KMS-11 (cell line): ENCODE measurements around the gene ARGLU1.

ENCODE experiments used
- H2AFZ ChIP-seq: fragments of 200-600 bp; sonication (generic); 2 replicates; pipeline ENCODE4 v1.6.1; 2016; ENCODE audit warnings: antibody characterized with exemption, mixed run types, low read depth
- H3K27ac ChIP-seq: fragments of 200-600 bp; sonication (generic); 2 replicates; pipeline ENCODE4 v1.6.1; 2016; ENCODE audit warnings: mild to moderate bottlenecking, mixed run types
- H3K27me3 ChIP-seq: fragments of 200-600 bp; sonication (generic); 2 replicates; pipeline ENCODE4 v1.6.1; 2017; ENCODE audit warnings: mild to moderate bottlenecking, low read depth, mixed run types, moderate library complexity; ENCODE audit not compliant: insufficient read depth
- H3K36me3 ChIP-seq: fragments of 200-600 bp; sonication (generic); 2 replicates; pipeline ENCODE4 v1.6.1; 2017; ENCODE audit warnings: mild to moderate bottlenecking, mixed run types; ENCODE audit not compliant: insufficient read depth
- H3K4me1 ChIP-seq: fragments of 200-600 bp; sonication (generic); 2 replicates; pipeline ENCODE4 v1.6.1; 2016; ENCODE audit warnings: mild to moderate bottlenecking, low read depth, mixed run types; ENCODE audit not compliant: poor library complexity, severe bottlenecking
- H3K4me2 ChIP-seq: fragments of 200-600 bp; sonication (generic); 2 replicates; pipeline ENCODE4 v1.7.0; 2016; ENCODE audit warnings: mild to moderate bottlenecking, mixed run types
- H3K4me3 ChIP-seq: fragments of 200-600 bp; sonication (generic); IDR thresholded peaks from 2 replicates; pipeline ENCODE4 v1.6.1; 2017; ENCODE audit warnings: low read depth, low read length, mixed read lengths; ENCODE audit not compliant: insufficient read depth
- H3K79me2 ChIP-seq: fragments of 200-600 bp; sonication (generic); 2 replicates; pipeline ENCODE4 v1.6.1; 2016; ENCODE audit warnings: low read depth, mixed run types; ENCODE audit not compliant: insufficient read depth
- H3K9ac ChIP-seq: fragments of 200-600 bp; sonication (generic); 2 replicates; pipeline ENCODE4 v1.6.1; 2016; ENCODE audit warnings: mild to moderate bottlenecking, mixed run types
- H4K20me1 ChIP-seq: fragments of 200-600 bp; sonication (generic); 2 replicates; pipeline ENCODE4 v1.6.1; 2016; ENCODE audit warnings: mild to moderate bottlenecking, mixed run types; ENCODE audit not compliant: insufficient read depth
- TF ChIP-seq, protein P1 (sequence below): fragments of 200-600 bp; sonication (generic); conservative IDR thresholded peaks from 2 replicates; pipeline ENCODE4 v1.6.1; 2017; ENCODE audit warnings: low read depth, mild to moderate bottlenecking, antibody characterized with exemption, low read length, moderate library complexity, mixed read lengths

The ARGLU1 gene

DNA sequence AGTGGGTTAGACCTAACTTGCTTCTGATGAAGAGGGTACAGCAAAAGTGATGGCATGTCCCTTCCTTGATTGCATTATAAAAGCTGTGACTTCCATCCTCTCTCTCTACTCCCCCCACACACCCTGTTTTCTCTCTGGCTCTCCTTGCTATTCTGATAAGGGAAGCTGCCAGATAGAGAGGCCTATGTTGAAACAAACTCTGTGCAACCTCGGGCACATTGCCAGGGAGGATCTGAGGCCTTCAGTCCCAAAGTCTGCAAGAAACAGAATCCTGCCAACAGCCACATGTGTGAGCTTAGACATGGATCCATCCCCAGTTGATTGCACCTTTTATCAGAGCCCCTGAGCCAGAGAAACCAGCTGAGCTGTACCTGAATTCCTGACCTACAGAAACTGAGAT, 44.8 kb upstream of the ARGLU1 start:
- no peak overlapping the region for H3K9ac ChIP-seq
- H2AFZ ChIP-seq, result no peak overlapping the region
- H3K4me3 ChIP-seq, result no peak overlapping the region
- H3K4me2 ChIP-seq, result no peak overlapping the region
- H3K36me3 ChIP-seq, result no peaks in the 10 kb centered on the region
- H3K79me2 ChIP-seq, result no peaks in the 10 kb centered on the region
- TF ChIP-seq, protein P1, sequence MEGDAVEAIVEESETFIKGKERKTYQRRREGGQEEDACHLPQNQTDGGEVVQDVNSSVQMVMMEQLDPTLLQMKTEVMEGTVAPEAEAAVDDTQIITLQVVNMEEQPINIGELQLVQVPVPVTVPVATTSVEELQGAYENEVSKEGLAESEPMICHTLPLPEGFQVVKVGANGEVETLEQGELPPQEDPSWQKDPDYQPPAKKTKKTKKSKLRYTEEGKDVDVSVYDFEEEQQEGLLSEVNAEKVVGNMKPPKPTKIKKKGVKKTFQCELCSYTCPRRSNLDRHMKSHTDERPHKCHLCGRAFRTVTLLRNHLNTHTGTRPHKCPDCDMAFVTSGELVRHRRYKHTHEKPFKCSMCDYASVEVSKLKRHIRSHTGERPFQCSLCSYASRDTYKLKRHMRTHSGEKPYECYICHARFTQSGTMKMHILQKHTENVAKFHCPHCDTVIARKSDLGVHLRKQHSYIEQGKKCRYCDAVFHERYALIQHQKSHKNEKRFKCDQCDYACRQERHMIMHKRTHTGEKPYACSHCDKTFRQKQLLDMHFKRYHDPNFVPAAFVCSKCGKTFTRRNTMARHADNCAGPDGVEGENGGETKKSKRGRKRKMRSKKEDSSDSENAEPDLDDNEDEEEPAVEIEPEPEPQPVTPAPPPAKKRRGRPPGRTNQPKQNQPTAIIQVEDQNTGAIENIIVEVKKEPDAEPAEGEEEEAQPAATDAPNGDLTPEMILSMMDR, result no peak
- no peaks in the 10 kb centered on the region for H3K27me3 ChIP-seq
- H3K27ac ChIP-seq, result no peak overlapping the region
- H3K4me1 ChIP-seq, result no peaks in the 10 kb centered on the region
- H4K20me1 ChIP-seq, result no peaks in the 10 kb centered on the region

DNA sequence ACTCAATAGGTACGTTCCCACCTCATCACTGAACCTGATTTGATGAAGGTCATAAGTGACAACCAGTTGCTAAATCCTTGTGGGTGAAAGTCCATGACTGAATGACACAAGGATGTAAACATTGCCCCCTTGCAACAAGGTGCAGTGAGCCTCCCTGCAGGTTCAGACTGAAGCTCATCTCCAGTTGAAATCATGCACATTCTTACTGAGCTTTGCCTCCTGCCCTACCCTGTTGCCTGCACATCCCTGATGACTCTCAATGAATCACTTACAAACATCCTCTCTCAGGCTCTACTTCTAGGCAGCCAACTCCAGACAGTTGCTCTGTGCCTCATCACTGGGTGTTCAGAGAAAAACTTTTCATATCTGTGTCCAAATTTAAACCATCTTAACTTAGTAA, 42.5 kb upstream of the ARGLU1 start:
- Histone ChIP-seq H4K20me1 (no peaks in the 10 kb centered on the region), H3K4me1 (no peaks in the 10 kb centered on the region), H3K4me2 (no peak overlapping the region), H2AFZ (no peak overlapping the region), H3K27ac (no peak overlapping the region), H3K4me3 (no peak overlapping the region), H3K9ac (no peak overlapping the region), H3K79me2 (no peaks in the 10 kb centered on the region), H3K27me3 (no peaks in the 10 kb centered on the region), H3K36me3 (no peaks in the 10 kb centered on the region)
- TF ChIP-seq, protein P1, result no peak

DNA sequence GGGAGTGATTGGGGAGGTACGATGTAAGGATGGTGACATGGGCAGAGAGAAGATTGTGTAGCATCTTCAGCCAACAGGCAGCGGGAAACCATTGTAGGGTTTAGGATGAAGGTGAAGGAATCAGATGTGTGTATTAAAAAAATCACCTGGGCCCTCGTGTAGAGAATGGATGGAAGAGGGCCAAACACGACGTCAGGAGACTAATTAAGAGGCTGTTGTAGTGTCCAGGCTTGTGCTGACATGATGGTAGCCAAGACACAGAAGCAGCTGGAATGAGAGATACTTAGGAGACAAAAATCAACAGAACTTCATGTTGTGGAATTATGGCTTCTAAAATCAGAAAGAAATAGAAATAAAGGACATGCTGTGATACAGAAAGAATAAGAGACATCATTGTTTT, 41.2 kb upstream of the ARGLU1 start:
- Histone ChIP-seq H3K27ac (no peak overlapping the region), H3K4me3 (no peak overlapping the region), H3K27me3 (no peaks in the 10 kb centered on the region), H3K4me2 (no peak overlapping the region), H3K4me1 (no peaks in the 10 kb centered on the region), H3K36me3 (no peaks in the 10 kb centered on the region), H3K79me2 (no peaks in the 10 kb centered on the region), H2AFZ (no peak overlapping the region), H3K9ac (no peak overlapping the region), H4K20me1 (no peaks in the 10 kb centered on the region)
- TF ChIP-seq, protein P1, result no peak

DNA sequence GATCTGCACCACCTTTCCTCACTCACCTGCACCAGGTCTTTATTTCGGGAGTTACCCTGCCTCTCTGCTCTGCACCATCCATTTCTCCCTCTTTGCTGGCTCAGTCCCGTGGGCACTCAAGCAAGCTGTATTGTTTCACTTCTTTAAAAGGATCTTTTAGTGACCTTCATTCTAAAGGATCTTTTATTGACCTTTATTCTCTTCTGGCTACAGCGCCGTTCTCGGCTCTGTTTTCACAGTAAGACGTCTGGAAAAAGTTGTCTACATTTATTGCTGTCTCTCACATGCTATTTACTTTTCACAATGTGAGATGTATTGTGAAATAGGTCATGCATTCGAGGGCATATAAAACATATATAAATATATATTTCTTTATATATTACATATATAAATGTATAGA, 35.6 kb upstream of the ARGLU1 start:
- H3K36me3 ChIP-seq, result no peaks in the 10 kb centered on the region
- no peak overlapping the region for H3K9ac ChIP-seq
- TF ChIP-seq, protein P1, result no peak
- no peak overlapping the region for H2AFZ ChIP-seq
- H3K4me2 ChIP-seq, result no peak overlapping the region
- H3K27me3 ChIP-seq, result no peaks in the 10 kb centered on the region
- no peaks in the 10 kb centered on the region for H4K20me1 ChIP-seq
- H3K4me3 ChIP-seq, result no peak overlapping the region
- no peak overlapping the region for H3K27ac ChIP-seq
- no peaks in the 10 kb centered on the region for H3K4me1 ChIP-seq
- no peaks in the 10 kb centered on the region for H3K79me2 ChIP-seq

DNA sequence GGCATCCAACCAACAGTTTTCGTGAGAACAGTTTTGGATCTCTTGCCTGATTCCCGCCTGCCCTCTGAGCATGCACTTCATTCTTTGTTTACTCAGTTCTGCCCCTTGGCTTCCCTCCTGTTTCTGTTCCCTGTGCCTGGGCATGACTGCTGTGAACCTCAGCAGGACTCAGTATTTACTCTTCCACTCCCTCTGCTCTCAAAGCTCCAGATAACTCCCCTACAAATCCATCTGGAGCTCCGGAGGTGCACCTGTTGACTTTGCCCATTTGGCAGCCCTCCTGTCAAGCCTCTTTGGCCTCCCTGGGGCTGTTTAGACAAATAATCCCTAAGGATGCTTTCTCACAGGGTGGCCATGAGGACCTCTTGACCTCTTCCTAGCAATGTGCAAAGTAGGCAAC, 34.2 kb upstream of the ARGLU1 start:
- H2AFZ ChIP-seq, result no peak overlapping the region
- no peaks in the 10 kb centered on the region for H3K4me1 ChIP-seq
- no peak overlapping the region for H3K27ac ChIP-seq
- H3K4me3 ChIP-seq, result no peak overlapping the region
- no peak overlapping the region for H3K4me2 ChIP-seq
- no peak overlapping the region for H3K9ac ChIP-seq
- H3K79me2 ChIP-seq, result no peaks in the 10 kb centered on the region
- no peaks in the 10 kb centered on the region for H3K27me3 ChIP-seq
- TF ChIP-seq, protein P1, result no peak
- no peaks in the 10 kb centered on the region for H3K36me3 ChIP-seq
- no peaks in the 10 kb centered on the region for H4K20me1 ChIP-seq
